Right lobe of liver (tissue), 6 donors: ENCODE results near the gene QSER1. TPM values are rescaled to one million over a fixed set of nuclear protein-coding genes. Genes with fewer than 3 reads are reported as not detected.
"Not testable (repeated sequence)": the region's sequence is repeated elsewhere in the genome, so short reads cannot be mapped to it uniquely, and the experiment has no call there.

Experiments
- ATAC-seq, 4 donors: fragments of 200-7000 bp; cut with Tn5 transposase; one replicate each; pipeline ENCODE4 v1.9.1; 2020; ENCODE audit warnings: mild to moderate bottlenecking in 4 of 4, moderate library complexity in 4 of 4
- DNase-seq, 3 donors: peaks; one replicate each; pipeline ENCODE4 v3.0.0-alpha.2; 2020
- H3K27ac ChIP-seq, 3 donors: fragments of 200-600 bp; one replicate each; pipeline ENCODE4 v1.8.0; 2022
- H3K27me3 ChIP-seq, 2 donors: fragments of 200-600 bp; one replicate each; pipeline ENCODE4 v1.8.0; 2022
- H3K36me3 ChIP-seq, 4 donors: fragments of 200-600 bp; sonication (generic) in 1 of 4; one replicate each; pipeline versions ENCODE4 v1.5.1 to v1.8.0; 2017 to 2022; ENCODE audit warnings: control low read depth in 1 of 4
- H3K4me1 ChIP-seq, 4 donors: fragments of 200-600 bp; sonication (generic) in 1 of 4; one replicate each; pipeline versions ENCODE4 v1.5.1 to v1.8.0; 2017 to 2022; ENCODE audit warnings: control low read depth in 1 of 4
- H3K4me3 ChIP-seq, 3 donors: fragments of 200-600 bp; one replicate each; pipeline ENCODE4 v1.8.0; 2022
- H3K9me3 ChIP-seq, 4 donors: fragments of 200-600 bp; sonication (generic) in 1 of 4; one replicate each; pipeline versions ENCODE4 v1.5.1 to v1.8.0; 2017 to 2022; ENCODE audit warnings: control low read depth in 1 of 4
- CTCF ChIP-seq, 4 donors: fragments of 200-600 bp in 3 of 4; fragments of 450-650 bp in 1 of 4; IDR thresholded peaks; one replicate each; pipeline versions ENCODE4 v1.5.1 to v1.8.0; 2016 to 2022; ENCODE audit warnings: antibody characterized with exemption in 4 of 4, mild to moderate bottlenecking in 2 of 4
- POLR2A ChIP-seq: fragments of 450-650 bp; IDR thresholded peaks from one replicate; pipeline ENCODE4 v1.6.1; 2017; ENCODE audit warnings: antibody characterized with exemption, mild to moderate bottlenecking
- WGBS: methylation state at CpG from one replicate; pipeline ENCODE4 v1.1.6; 2018; ENCODE audit warnings: low coverage, low lambda C conversion rate; ENCODE audit not compliant: insufficient coverage; ENCODE audit errors: missing lambda C conversion rate; 5-methylcytosine and 5-hydroxymethylcytosine counted together
- intact Hi-C, 2 donors: fragments of 100-400 bp; cut with DNase I; formaldehyde crosslinking; loops; one replicate each; pipeline versions ENCODE4 v1.11.2 to v1.14.1; 2022
- total RNA-seq, 6 experiments: library from RNA; depleted of rRNA in 2 of 6; stranded (reverse); fragments of >200 nt in 2 of 6; fragmentation: NEBNext Ultra II Directional in 3 of 6; extraction: Animal tissue kit (Norgen Biotek cat#: 25700) in 3 of 6; gene quantifications; one replicate each; pipeline versions ENCODE4 v1.1.0 to v1.2.4, GENCODE V29; 2016 to 2023
- donor health status: DM: no; HTN: yes; CAD: no.
- donor health status: DM: no; HTN: no; CAD: no.
- donor health status: DM: no; HTN: no; CAD: no.
- donor health status: DM: no; HTN: yes; CAD: no.
- donor health status: DM: no; HTN: yes; CAD: no.

QSER1 gene
- total RNA-seq, 6 experiments from 2014 or later: 7.7 to 12.8 (median 11.0) TPM

- ATAC-seq: no peak
- Histone ChIP-seq H3K9me3 (no peaks in the 10 kb centered on the region), H3K36me3 (peaks cover 0 to 25% (median 0%) of the 10 kb centered on the region in 4 donors), H3K4me3 (no peak overlapping the region), H3K4me1 (no peaks in the 10 kb centered on the region), H3K27me3 (no peaks in the 10 kb centered on the region), H3K27ac (no peak overlapping the region)
- intact Hi-C loops: loop anchor here (5.0 to 10.0 kb wide), 2 partner anchors 103 to 105 kb away; no protein-coding TSS in a partner anchor
- 79% methylated on average over 2 of the region's 2 CpGs for WGBS
- TF ChIP-seq CTCF (IDR thresholded peaks at IDR 0.05): no peak
- no peak for TF ChIP-seq POLR2A
- DNase-seq: no peak
Measured at GRCh38 chr11:32962016-32962415, 69.4 kb downstream of the QSER1 start.

GRCh38 chr11:32963721-32964120 is 71.1 kb downstream of the QSER1 start:
- no peaks in the 10 kb centered on the region for H3K9me3 ChIP-seq
- ATAC-seq (no peak), DNase-seq (no peak)
- intact Hi-C loops: loop anchor here (5.0 to 10.0 kb wide), 2 partner anchors 101 to 104 kb away; no protein-coding TSS in a partner anchor
- no peak overlapping the region for H3K27ac ChIP-seq
- no peaks in the 10 kb centered on the region for H3K27me3 ChIP-seq
- TF ChIP-seq POLR2A (no peak), CTCF (IDR thresholded peaks at IDR 0.05) (no peak)
- H3K4me1 ChIP-seq: peaks cover 0 to 8% (median 0%) of the 10 kb centered on the region in 4 donors
- 100% methylated on average over 1 of the region's 2 CpGs for WGBS
- H3K36me3 ChIP-seq: peaks cover 0 to 13% (median 0%) of the 10 kb centered on the region in 4 donors
- H3K4me3 ChIP-seq: no peak overlapping the region

DNA sequence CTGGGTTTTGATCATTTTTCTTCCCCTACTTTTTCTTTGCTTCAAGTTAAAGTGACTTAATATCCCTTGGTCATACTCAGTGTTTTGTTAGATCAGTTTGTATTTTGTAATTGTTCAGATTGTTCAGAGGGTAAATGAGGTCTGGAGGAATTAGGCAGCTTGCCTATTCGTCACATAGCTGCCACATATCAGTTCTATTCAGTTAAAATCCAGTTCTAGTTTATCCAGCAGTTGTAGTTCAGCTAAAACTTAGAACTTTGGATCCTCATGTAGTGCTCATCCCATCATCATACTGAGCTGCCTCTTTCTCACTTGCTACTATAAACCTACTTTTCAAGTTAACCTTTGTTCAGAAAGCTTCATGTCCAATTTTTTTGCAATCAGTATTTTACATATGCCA is 75.9 kb downstream of the QSER1 start:
- no peaks in the 10 kb centered on the region for H3K36me3 ChIP-seq
- intact Hi-C loops: loop anchor here in 1 of 2 donors (10.0 kb wide), 1 partner anchor 96 kb away; no protein-coding TSS in a partner anchor

DNA sequence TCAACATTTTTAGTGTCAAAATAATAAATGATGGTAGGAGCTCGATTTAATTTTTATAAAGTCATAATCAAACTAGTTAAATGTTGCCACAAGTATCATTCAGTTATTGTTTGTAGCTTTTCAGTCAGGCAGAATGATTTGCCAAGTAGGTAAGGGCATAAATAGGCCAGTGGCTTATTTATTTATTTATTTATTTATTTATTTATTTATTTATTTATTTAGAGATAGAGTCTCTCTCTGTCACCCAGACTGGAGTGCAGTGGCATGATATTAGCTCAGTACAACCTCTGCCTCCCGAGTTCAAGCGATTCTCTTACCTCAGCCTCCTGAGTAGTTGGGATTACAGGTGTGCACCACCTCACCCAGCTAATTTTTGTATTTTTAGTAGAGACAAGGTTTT is 79.6 kb downstream of the QSER1 start:
- H3K4me3 ChIP-seq, H3K27me3 ChIP-seq, H3K36me3 ChIP-seq, ATAC-seq, H3K9me3 ChIP-seq, H3K4me1 ChIP-seq, H3K27ac ChIP-seq, intact Hi-C loops, DNase-seq: not testable (repeated sequence)
- WGBS: 97% methylated on average over 3 of the region's 3 CpGs

More for the DNA sequence above, 75.9 kb downstream of the QSER1 start:
- Histone ChIP-seq H3K27me3 (no peaks in the 10 kb centered on the region), H3K4me1 (peaks cover 0 to 8% (median 0%) of the 10 kb centered on the region in 4 donors), H3K27ac (peak overlapping the region in 1 of 3 donors; percentile 32), H3K9me3 (no peaks in the 10 kb centered on the region), H3K4me3 (no peak overlapping the region)
- DNase-seq (no peak), ATAC-seq (peak; percentile 63 to 76 (median 68))
- TF ChIP-seq CTCF (IDR thresholded peaks at IDR 0.05): no peak
- WGBS: 15% methylated on average over 1 of the region's 1 CpG

DNA sequence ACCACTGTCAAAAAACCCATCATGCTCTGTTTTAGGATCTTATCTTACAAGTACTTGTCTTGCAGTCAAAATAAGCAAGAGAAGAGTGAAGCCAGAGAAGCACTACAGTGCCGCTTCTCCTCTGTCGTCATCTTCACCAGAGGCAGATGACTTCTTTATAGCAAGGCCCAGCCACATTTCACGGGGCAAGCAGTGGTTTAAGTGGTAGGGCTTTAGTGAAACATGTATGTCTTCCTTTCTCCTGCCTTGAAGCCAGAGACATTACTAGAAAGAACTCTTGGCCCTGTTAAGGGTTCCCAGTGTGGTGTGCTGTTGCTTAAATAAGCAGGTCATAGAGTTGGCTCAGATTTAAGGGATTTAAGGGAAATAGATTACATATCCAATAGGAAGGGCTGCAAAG is 80.2 kb downstream of the QSER1 start:
- Histone ChIP-seq H3K36me3 (peaks cover 0 to 6% (median 0%) of the 10 kb centered on the region in 4 donors), H3K27ac (no peak overlapping the region), H3K4me3 (no peak overlapping the region), H3K4me1 (peaks cover 0 to 8% (median 0%) of the 10 kb centered on the region in 4 donors), H3K27me3 (no peaks in the 10 kb centered on the region), H3K9me3 (no peaks in the 10 kb centered on the region)
- ATAC-seq: no peak
- TF ChIP-seq CTCF (IDR thresholded peaks at IDR 0.05) (no peak), POLR2A (no peak)
- intact Hi-C loops: no loop called here
- DNase-seq: no peak
- 96% methylated on average over 3 of the region's 3 CpGs for WGBS
